OCI-LY7 (cell line): ENCODE results near the gene DIAPH2.

Experiments
- EZH2phosphoT487 ChIP-seq: fragments of 200-600 bp; sonication (generic); IDR thresholded peaks from 2 replicates; pipeline ENCODE4 v1.6.1; 2018; ENCODE audit warnings: low read depth, borderline replicate concordance, mild to moderate bottlenecking, mixed run types, antibody characterized with exemption, low read length, moderate library complexity, mixed read lengths
- TF ChIP-seq, protein P1 (sequence below): fragments of 200-600 bp; sonication (generic); conservative IDR thresholded peaks from 2 replicates; pipeline ENCODE4 v1.5.1; 2014; ENCODE audit warnings: mild to moderate bottlenecking, antibody characterized with exemption, low read length, moderate library complexity, mixed read lengths

DNA sequence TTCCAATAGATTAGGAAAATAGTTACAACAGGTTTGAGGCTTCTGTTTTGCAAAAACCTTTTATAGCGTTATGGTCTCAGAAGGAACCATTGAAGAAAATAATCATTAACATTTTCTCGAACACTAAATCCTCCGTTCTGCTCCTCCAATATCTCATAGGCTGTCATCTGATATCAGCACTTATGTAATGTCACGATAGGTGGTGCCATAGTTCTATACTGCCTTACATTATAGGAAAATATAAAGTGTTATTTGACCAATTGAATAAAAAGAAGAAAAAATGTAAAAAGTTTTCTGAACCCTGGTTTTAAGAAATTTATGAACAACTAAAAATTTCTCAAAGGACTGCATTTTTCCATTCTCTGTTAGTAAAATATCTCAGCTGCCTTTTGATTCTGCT, 490.5 kb downstream of the DIAPH2 start:
- TF ChIP-seq, protein P1, sequence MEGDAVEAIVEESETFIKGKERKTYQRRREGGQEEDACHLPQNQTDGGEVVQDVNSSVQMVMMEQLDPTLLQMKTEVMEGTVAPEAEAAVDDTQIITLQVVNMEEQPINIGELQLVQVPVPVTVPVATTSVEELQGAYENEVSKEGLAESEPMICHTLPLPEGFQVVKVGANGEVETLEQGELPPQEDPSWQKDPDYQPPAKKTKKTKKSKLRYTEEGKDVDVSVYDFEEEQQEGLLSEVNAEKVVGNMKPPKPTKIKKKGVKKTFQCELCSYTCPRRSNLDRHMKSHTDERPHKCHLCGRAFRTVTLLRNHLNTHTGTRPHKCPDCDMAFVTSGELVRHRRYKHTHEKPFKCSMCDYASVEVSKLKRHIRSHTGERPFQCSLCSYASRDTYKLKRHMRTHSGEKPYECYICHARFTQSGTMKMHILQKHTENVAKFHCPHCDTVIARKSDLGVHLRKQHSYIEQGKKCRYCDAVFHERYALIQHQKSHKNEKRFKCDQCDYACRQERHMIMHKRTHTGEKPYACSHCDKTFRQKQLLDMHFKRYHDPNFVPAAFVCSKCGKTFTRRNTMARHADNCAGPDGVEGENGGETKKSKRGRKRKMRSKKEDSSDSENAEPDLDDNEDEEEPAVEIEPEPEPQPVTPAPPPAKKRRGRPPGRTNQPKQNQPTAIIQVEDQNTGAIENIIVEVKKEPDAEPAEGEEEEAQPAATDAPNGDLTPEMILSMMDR: no peak
- TF ChIP-seq EZH2phosphoT487: no peak
